ENCODE measurements around the gene BCKDHA. TPM values are rescaled to one million over a fixed set of nuclear protein-coding genes. Genes with fewer than 3 reads are reported as not detected.

Gene BCKDHA
- total and polyA plus RNA-seq, 2 experiments from 2014 or later = 26.8 to 29.4 TPM

DNA sequence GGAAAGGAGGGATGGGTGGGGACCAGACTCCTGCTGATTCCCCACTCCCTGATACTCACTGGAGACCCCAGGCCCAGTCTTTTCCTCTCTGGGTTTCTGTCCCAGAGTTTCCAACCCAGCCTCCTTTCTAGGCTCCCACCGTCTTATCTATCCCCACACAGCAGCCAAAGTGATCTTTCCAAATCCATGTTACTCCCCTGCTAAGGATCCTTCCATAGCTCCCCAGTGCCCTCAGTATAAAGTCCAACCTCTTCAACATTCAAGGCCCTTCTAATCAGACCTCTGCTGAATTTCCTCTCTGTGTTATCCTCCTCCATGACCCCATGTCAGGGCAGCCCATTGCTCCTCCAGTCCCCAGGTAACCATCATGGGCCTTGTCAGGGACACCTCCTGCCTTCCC lies 42.6 kb upstream of the BCKDHA start:
- Histone ChIP-seq H4K20me1 (ENCODE audit: insufficient read depth) (no peaks in the 10 kb centered on the region), H3K27me3 (replicated peaks; ENCODE audit: insufficient read depth) (no peaks in the 10 kb centered on the region), H3K4me3 (no peak overlapping the region), H3K79me2 (ENCODE audit: insufficient read depth) (peaks cover 34% of the 10 kb centered on the region), H3K4me1 (ENCODE audit: insufficient read depth) (peaks cover 6% of the 10 kb centered on the region; the same call in 1 of the 2 replicates), H2AFZ (no peak overlapping the region), H3K36me3 (ENCODE audit: low read depth) (no peaks in the 10 kb centered on the region), H3K27ac (no peak overlapping the region), H3K9me3 (ENCODE audit: low read depth) (no peaks in the 10 kb centered on the region), H3K4me2 (ENCODE audit: unreplicated experiment) (no peak overlapping the region), H3K9ac (no peak overlapping the region), H3K9me2 (ENCODE audit: insufficient read depth) (no peaks in the 10 kb centered on the region), H3F3A (ENCODE audit: insufficient read depth) (no peaks in the 10 kb centered on the region)
- WGBS, 2 experiments (ENCODE audit: low coverage in 1 of 2, low lambda C conversion rate in 2 of 2, missing lambda C conversion rate in 2 of 2) = 96 to 100% methylated on average over 1 of the region's 1 CpG
- DNase-seq = no peak
- in situ Hi-C loops (cut with MboI) = no loop called here
- TF ChIP-seq EZH2 (IDR thresholded peaks at IDR 0.05; ENCODE audit: insufficient read depth, poor library complexity, severe bottlenecking) (no peak), EZH2phosphoT487 (IDR thresholded peaks at IDR 0.05; ENCODE audit: insufficient read depth, low read depth) (no peak)

DNA sequence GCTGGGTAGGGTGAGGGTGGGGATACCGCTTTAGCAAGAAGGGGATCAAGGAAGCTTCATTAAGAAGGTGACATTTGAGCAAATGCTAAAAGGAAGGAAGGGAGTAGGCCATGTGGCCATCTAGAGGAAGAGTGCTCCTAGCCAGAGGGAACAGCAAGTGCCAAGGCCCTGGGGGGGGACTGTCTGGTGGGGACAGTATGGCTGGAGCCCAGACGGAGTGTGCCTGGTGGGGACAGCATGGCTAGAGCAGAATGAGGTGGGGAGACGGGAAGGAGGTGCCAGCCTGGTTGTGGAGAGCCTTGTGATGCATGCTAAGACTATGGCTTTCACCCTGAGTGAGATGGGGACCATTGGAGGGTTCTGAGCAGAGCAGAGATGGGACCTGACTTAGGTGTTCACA lies 41.8 kb upstream of the BCKDHA start:
- H3K36me3 ChIP-seq (ENCODE audit: low read depth) = no peaks in the 10 kb centered on the region
- H3F3A ChIP-seq (ENCODE audit: insufficient read depth) = no peaks in the 10 kb centered on the region; the same call in 1 of the 2 replicates
- H3K9ac ChIP-seq = no peak overlapping the region

DNA sequence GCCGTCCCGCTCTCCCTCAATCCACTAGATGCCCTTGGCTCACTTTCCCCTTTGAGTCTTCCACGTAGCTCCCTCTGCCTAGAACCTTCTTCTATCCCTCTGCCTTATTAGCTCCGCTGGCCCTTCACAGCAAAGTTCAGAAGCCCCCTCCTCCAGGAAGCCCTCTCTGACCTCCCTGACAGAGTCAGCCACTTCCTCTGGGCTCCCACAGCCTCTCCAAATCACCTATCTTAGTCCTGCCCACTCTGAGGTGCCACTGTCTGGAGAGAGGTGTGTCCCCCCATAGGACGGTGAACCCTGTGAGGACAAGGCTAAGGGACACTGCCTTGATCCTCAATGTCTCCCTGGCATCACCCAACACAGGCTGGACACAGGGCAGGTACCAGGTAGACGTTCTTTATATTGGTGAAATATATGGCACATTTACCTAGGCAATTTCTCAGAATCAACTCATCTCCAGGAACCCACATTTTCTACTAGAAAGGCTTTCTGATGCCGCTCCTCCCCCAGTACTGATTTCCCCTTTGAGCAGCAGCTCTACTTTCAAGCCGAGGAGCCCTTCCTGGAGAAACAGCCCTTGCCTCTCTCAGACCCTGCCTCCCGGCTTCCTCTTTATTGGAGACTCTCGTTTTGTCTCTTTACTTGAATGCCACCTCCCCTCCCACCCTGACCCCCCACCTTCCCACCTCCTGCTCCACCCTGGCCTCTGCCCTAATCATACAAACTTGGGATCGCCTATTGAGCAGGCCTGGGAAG lies 40.5 kb upstream of the BCKDHA start:
- no peak overlapping the region for H3K27ac ChIP-seq
- H2AFZ ChIP-seq = no peak overlapping the region
- no peak overlapping the region for H3K4me3 ChIP-seq
- H3K36me3 ChIP-seq (ENCODE audit: low read depth) = no peaks in the 10 kb centered on the region
- no peak overlapping the region for H3K4me2 ChIP-seq (ENCODE audit: unreplicated experiment)
- H3K27me3 ChIP-seq (replicated peaks; ENCODE audit: insufficient read depth) = no peaks in the 10 kb centered on the region
- H3K9me3 ChIP-seq (ENCODE audit: low read depth) = no peaks in the 10 kb centered on the region
- in situ Hi-C loops (cut with MboI) = no loop called here
- TF ChIP-seq EZH2phosphoT487 (IDR thresholded peaks at IDR 0.05; ENCODE audit: insufficient read depth, low read depth) = no peak
- no peak for TF ChIP-seq EZH2 (IDR thresholded peaks at IDR 0.05; ENCODE audit: insufficient read depth, poor library complexity, severe bottlenecking)
- H3K9ac ChIP-seq = no peak overlapping the region
- no peaks in the 10 kb centered on the region; the same call in 1 of the 2 replicates for H3F3A ChIP-seq (ENCODE audit: insufficient read depth)
- H3K79me2 ChIP-seq (ENCODE audit: insufficient read depth) = peaks cover 12% of the 10 kb centered on the region
- no peaks in the 10 kb centered on the region for H3K4me1 ChIP-seq (ENCODE audit: insufficient read depth)
- no peaks in the 10 kb centered on the region for H4K20me1 ChIP-seq (ENCODE audit: insufficient read depth)
- no peaks in the 10 kb centered on the region for H3K9me2 ChIP-seq (ENCODE audit: insufficient read depth)
- no peak for DNase-seq
- 88% methylated on average over 10 to 11 of the region's 11 CpGs for WGBS, 2 experiments (ENCODE audit: low coverage in 1 of 2, low lambda C conversion rate in 2 of 2, missing lambda C conversion rate in 2 of 2)

More for the DNA sequence above, 41.8 kb upstream of the BCKDHA start:
- Histone ChIP-seq H3K27me3 (replicated peaks; ENCODE audit: insufficient read depth) (no peaks in the 10 kb centered on the region), H3K27ac (no peak overlapping the region), H3K4me3 (no peak overlapping the region), H3K79me2 (ENCODE audit: insufficient read depth) (peaks cover 26% of the 10 kb centered on the region), H3K4me1 (ENCODE audit: insufficient read depth) (no peaks in the 10 kb centered on the region; the same call in 1 of the 2 replicates), H3K4me2 (ENCODE audit: unreplicated experiment) (no peak overlapping the region), H4K20me1 (ENCODE audit: insufficient read depth) (no peaks in the 10 kb centered on the region), H3K9me3 (ENCODE audit: low read depth) (no peaks in the 10 kb centered on the region), H3K9me2 (ENCODE audit: insufficient read depth) (no peaks in the 10 kb centered on the region), H2AFZ (no peak overlapping the region)
- TF ChIP-seq EZH2phosphoT487 (IDR thresholded peaks at IDR 0.05; ENCODE audit: insufficient read depth, low read depth) (no peak), EZH2 (IDR thresholded peaks at IDR 0.05; ENCODE audit: insufficient read depth, poor library complexity, severe bottlenecking) (no peak)
- DNase-seq = no peak
- 61 to 68% methylated on average over 3 of the region's 3 CpGs for WGBS, 2 experiments (ENCODE audit: low coverage in 1 of 2, low lambda C conversion rate in 2 of 2, missing lambda C conversion rate in 2 of 2)
- in situ Hi-C loops (cut with MboI) = no loop called here

DNA sequence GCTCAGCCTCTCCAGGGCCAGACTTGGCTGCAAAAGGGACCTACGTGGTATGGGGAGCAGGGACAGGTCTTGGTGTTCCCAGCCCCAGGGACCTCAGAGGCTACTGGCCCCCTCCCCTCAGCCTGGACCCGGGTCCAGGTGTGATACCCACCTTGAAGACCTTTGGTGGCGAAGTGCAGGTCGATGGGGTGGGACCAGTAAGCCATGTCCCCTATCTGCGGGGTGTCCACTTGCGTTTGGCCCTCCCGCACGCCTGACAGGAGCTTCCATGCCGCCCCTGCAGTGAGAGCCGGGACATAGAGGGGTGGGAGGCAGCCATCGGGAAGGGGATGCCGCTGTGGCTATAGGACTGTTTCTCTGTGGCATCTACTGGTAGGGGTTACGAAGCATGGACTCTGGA lies 39.9 kb upstream of the BCKDHA start:
- WGBS, 2 experiments (ENCODE audit: low coverage in 1 of 2, low lambda C conversion rate in 2 of 2, missing lambda C conversion rate in 2 of 2) = 89 to 93% methylated on average over 12 to 13 of the region's 13 CpGs
- H3K27ac ChIP-seq = no peak overlapping the region
- H3F3A ChIP-seq (ENCODE audit: insufficient read depth) = peaks cover 5% of the 10 kb centered on the region; the same call in 1 of the 2 replicates
- no peaks in the 10 kb centered on the region for H3K4me1 ChIP-seq (ENCODE audit: insufficient read depth)
- H3K4me3 ChIP-seq = no peak overlapping the region
- no peak for DNase-seq
- no peaks in the 10 kb centered on the region for H3K36me3 ChIP-seq (ENCODE audit: low read depth)
- in situ Hi-C loops (cut with MboI) = no loop called here
- TF ChIP-seq EZH2 (IDR thresholded peaks at IDR 0.05; ENCODE audit: insufficient read depth, poor library complexity, severe bottlenecking) = no peak
- TF ChIP-seq EZH2phosphoT487 (IDR thresholded peaks at IDR 0.05; ENCODE audit: insufficient read depth, low read depth) = no peak
- peaks cover 10% of the 10 kb centered on the region for H3K79me2 ChIP-seq (ENCODE audit: insufficient read depth)
- H2AFZ ChIP-seq = no peak overlapping the region
- no peak overlapping the region for H3K9ac ChIP-seq
- no peaks in the 10 kb centered on the region for H3K9me3 ChIP-seq (ENCODE audit: low read depth)
- no peak overlapping the region for H3K4me2 ChIP-seq (ENCODE audit: unreplicated experiment)
- no peaks in the 10 kb centered on the region for H4K20me1 ChIP-seq (ENCODE audit: insufficient read depth)
- H3K9me2 ChIP-seq (ENCODE audit: insufficient read depth) = no peaks in the 10 kb centered on the region
- no peaks in the 10 kb centered on the region for H3K27me3 ChIP-seq (replicated peaks; ENCODE audit: insufficient read depth)
